Raji (cell line): ENCODE results near the gene SMAP2.

Source experiments
- POLR2A ChIP-seq: IDR thresholded peaks from 2 replicates; pipeline ENCODE4 v1.6.1; 2011; ENCODE audit warnings: low read depth, low read length, control low read depth; ENCODE audit not compliant: insufficient read depth

SMAP2 gene

DNA sequence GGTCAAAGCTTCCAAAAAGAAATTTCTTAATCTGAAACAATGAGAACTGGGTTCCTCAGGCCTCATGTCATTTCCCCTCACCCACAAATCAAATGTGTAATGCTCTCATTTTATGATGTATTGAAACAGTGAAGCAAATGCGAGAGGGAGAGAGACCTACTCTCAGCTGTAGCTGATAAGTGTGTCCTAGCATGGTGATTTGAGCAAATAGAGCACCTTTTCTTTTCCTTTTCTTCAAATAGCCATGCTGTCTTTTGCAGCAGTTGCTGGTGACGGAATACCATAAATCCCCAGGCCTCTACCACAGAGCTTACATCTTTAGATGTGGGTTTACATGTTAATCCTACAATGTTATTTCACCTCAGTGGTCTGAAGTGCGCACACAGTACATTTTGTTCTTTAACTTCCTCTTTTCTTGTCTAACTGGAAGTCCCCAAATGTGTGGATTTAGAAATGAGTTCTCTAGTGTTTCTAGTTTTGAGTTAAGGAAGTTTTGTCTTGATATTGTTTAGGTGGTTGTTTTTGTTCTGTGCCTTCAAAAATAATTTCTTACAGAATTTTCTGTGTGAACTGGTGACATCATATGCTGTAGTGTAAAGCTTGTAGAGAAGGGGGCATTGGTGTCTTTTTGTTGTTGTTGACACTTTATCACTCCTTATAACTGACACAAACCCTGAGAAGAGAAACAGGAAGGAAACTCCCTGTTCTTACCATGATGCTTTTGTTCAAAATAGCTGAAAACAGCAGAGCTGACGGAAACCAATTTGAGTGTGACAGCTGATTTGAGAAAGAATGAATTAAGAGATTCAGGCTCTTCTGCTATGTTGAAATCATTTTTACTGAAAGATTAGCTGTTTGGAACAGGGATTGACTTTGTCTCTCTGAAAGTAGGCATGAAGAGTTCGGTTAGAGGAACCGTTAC, 12.2 kb downstream of the SMAP2 start:
- peak; percentile 36; the same call in 1 of the 2 replicates for TF ChIP-seq POLR2A

DNA sequence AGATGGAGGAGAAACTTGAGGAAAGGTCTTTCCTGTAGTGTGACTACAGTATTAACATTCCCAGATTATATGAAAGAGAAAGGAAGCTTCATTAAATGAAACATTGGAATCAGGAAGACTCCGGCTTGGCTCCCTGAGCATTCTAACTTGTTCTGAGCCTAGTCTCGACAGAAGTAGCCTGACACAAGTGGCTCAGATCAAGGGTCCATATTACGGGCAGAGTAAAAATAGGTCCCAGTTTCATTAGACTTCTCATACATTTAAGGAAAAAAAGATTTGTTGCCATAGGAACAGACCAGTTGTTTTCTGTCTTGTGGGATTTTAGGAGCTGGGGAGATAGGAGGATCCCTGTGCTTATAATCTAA, 12.8 kb downstream of the SMAP2 start:
- TF ChIP-seq POLR2A: no peak

GRCh38 chr1:40386796-40387195, 13.3 kb downstream of the SMAP2 start:
- no peak for TF ChIP-seq POLR2A

DNA sequence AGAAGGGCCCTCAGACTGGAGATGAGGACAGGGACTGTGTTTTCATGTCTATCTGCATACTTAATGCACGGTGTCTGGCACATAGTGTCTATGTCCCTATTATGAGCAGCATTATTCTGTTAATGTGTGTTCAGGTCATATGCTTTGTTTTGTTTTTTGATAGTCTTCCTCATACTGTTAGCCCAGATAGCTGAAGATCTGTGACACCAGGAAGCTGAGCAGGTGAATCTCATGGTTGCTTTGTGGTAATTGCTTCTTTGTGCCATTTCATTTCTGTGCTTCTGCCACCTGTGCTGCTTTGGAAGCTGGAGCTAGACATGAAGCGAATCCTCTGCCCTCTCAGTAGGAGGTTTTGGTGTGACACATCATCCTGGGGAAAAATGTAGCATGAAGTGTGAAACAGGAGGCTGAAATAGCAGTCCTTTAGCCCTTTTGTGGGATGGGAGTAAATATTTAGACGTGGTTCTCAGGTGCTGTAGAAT, 15.8 kb downstream of the SMAP2 start:
- no peak for TF ChIP-seq POLR2A

DNA sequence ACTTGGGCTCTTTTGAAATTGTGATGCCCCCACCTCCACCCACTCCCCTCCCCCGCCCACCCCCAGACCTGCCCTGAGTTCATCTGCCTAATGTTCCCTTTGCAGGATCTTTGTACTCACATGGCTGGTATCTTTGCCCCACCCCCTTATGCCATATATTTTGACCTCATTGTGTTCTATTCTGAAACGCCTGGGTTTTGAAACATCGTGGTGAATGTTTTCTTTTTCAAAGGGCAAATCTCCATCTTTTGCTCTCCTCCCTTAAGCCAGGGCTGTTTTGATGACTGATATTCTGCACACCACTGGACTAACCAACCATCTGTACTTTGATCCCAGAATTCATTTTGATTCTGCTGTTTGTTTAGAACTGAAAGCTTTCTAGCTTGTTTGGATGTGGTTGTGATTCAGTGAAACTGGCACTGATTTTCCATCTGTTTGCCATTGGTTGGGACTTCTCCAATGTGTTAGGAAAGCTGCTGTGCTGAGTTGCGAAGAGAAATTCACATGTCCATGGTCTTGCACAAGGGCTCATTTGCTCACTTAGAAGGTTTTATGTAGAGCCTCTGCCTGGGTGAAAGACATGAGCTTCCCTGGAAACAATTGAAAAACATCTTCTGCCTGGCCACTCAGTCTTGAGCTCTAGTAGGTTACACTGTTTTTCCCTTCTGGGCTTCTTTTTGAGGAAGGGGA, 16.5 kb downstream of the SMAP2 start:
- no peak for TF ChIP-seq POLR2A

GRCh38 chr1:40390857-40391256, 17.3 kb downstream of the SMAP2 start:
- TF ChIP-seq POLR2A: no peak

DNA sequence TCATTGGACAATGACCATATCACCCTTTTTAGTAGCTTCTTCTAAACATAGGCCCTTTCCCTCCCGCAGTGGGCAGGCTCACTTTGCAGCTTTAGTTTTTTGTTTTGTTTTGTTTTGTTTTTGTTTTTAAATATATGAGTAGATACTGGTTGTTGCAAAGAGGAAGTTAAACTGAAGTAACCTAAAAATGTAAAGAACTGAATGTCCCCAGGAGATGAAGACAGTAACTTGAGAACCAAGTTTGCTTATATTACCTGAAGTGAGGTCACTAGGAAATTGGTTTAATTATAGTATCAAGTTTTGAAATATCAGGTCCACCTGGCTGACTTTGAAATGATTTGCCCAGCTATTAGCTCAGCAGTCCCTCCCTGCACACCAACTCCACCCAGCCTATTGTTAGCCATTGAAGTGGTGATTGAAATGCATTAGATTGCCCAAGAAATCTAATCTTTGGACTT, 18.2 kb downstream of the SMAP2 start:
- TF ChIP-seq POLR2A: no peak

GRCh38 chr1:40392221-40392620, 18.7 kb downstream of the SMAP2 start:
- TF ChIP-seq POLR2A: no peak

GRCh38 chr1:40393173-40393572, 19.6 kb downstream of the SMAP2 start:
- TF ChIP-seq POLR2A: 0 out of 2 replicates have a peak, but pooled peaks have one; percentile 13

GRCh38 chr1:40394491-40395172, 21.1 kb downstream of the SMAP2 start:
- TF ChIP-seq POLR2A: no peak

DNA sequence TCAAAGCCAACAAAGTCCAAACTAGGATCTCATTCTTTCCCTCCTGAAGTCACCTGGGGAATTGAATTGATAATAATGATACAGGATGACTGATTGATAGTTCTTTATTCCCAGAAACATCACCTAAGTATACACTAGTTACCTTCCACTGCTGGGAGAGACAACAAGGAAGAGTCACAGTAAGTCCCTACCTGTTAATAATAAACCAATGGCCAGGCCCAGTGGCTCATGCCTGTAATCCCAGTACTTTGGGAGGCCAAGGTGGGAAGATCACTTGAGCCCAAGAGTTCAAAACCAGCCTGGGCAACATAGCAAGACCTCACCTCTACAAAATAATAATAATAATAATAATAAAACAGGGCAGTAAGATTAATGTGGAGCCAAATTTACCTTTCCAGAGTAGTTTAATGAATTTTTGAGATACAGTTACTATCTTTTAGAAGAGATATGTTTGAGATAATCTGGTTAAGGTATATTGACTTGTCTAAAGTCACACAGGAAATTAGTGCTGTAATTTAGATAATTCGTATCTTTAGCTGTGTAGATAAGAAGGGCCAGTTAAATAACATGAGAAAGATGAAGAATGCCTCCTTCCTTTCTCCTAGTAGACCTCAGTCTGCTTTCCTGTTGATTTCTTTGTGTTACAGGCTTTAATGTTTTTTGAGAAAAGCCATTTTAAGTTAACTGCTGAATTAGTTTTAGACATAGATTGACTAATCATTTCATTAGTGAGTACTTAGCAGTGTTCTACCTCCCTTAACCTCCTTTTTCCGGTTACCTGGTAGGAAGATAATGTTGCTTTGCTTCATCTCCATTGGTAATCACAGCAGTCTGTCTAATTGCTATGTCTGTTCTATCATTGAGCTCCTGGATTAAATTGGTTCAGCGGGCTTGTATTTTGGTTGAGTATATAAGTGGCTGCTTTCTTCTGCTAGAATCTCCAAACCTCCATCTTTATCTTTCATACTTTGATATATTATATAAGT, 22.0 kb downstream of the SMAP2 start:
- no peak for TF ChIP-seq POLR2A

DNA sequence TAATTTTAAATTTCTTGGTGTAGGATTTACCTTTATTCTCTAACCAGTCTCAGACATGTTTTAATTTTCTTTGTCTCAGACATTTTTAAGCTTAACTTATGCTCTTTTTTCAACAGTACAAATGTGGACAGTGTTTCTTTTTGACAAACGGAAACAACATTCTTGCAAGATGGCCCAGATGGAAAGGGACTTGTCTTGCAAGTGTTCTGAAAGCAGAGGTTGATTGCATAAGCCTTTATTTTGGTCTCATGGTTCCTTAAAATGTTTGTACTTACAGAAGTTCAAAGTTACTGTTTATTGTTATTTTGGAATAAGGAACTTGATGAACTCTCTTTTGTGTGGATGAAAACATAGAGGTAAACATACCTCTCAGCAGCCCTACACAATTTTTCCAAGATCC, 22.9 kb downstream of the SMAP2 start:
- no peak for TF ChIP-seq POLR2A

DNA sequence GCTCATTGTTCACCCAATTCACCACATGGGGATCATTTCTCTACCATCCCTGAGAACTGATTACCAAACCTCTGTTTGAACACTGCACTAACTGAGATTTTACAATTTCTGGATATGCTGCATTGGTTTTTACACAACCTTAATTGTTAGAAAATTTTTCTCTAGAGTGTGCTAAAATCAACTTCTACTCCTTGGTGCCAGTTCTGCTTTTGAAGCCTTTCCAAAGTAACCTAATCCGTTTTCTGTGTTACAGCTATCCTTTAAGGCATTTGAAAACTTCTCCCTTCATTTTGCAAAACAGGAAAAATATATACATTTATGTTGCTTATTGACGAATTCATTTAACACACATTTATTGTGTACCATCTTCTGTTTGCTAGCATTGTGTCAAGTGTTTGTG, 23.7 kb downstream of the SMAP2 start:
- no peak for TF ChIP-seq POLR2A

GRCh38 chr1:40399984-40400704, 26.6 kb downstream of the SMAP2 start:
- TF ChIP-seq POLR2A: no peak
